ENCODE data around the gene IKZF1.

IKZF1 gene

DNA sequence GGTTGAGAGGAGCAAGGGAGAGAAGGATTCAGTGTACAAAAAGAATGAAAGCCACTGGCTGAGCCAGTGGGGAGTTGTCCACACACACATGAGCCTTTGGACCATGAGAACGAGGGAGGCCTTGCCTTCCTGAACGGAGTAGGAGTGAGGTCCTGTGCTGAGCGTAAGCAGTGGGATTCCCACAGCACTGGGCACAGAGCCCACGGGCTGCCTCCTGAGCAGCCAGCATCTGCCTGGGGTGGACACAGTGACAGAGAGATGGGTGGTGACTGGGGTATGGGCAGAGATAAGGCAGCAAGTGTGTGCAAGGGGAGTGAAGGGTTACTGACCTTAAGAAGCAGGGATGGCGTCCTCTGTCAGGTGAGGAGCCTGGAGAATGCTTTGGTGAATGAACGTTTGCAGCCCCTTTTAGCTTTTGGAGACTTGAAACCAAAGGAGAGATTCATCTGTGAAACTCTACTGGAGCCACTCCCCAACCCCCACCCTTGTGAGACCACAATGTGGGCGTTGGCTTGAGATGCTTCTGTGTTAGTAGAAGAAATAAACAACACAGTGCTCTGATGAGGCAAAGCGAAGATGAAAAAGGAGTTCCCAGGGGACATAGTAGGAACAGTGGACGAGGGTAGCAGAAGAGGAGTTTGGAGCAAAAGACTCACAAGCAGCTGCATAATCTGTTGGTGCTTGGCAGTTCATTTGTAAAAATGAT is 89.2 kb downstream of the IKZF1 start:
- no peak for FAIRE-seq
- TF ChIP-seq, protein P1, sequence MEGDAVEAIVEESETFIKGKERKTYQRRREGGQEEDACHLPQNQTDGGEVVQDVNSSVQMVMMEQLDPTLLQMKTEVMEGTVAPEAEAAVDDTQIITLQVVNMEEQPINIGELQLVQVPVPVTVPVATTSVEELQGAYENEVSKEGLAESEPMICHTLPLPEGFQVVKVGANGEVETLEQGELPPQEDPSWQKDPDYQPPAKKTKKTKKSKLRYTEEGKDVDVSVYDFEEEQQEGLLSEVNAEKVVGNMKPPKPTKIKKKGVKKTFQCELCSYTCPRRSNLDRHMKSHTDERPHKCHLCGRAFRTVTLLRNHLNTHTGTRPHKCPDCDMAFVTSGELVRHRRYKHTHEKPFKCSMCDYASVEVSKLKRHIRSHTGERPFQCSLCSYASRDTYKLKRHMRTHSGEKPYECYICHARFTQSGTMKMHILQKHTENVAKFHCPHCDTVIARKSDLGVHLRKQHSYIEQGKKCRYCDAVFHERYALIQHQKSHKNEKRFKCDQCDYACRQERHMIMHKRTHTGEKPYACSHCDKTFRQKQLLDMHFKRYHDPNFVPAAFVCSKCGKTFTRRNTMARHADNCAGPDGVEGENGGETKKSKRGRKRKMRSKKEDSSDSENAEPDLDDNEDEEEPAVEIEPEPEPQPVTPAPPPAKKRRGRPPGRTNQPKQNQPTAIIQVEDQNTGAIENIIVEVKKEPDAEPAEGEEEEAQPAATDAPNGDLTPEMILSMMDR (IDR thresholded peaks at IDR 0.05; ENCODE audit: insufficient read depth, missing control alignments) = no peak
- no peak for DNase-seq (ENCODE audit: insufficient read length, low spot score)

DNA sequence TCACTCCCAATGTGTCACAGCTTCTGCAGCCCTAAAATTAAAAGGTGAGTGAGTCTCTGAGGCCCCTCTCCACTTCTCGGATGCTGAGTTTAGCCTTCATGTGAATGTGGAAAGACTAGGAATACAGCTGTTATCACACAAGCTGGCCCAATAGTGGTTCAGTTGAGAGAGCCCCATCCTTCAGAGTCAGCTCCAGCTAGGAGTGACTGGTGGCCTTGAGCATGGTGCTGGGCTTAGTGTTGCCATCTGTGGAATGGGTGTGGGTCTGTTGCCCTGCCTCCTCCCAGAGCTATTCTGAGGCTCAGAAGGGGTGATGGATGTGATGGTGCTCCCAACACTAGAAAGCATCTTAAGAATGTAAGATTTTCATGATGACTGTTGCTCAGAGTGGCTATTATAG is 89.8 kb downstream of the IKZF1 start:
- FAIRE-seq (no peak), DNase-seq (ENCODE audit: insufficient read length, low spot score) (no peak)
- TF ChIP-seq, protein P1 (IDR thresholded peaks at IDR 0.05; ENCODE audit: insufficient read depth, missing control alignments) = no peak

DNA sequence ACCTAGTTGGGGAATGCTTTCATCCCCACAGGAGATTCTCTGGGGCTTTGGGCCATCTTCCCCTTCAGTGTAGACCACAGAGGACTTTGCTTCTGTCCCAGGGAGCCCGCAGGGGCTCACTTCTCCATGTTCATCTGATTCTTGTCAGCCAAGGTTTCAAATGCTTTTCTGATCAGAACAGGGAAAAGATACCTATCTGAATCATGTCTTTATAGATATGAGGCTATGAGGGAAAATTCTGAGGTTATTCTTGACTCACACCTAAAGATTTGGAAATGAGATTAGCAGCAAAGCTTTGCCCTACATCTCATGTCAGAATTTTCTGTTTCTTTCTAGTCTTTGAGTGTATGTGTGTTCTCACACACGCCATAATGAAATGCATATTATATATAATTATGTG is 92.3 kb downstream of the IKZF1 start:
- DNase-seq (ENCODE audit: insufficient read length, low spot score) (no peak), FAIRE-seq (no peak)
- TF ChIP-seq, protein P1 (IDR thresholded peaks at IDR 0.05; ENCODE audit: insufficient read depth, missing control alignments) = no peak

DNA sequence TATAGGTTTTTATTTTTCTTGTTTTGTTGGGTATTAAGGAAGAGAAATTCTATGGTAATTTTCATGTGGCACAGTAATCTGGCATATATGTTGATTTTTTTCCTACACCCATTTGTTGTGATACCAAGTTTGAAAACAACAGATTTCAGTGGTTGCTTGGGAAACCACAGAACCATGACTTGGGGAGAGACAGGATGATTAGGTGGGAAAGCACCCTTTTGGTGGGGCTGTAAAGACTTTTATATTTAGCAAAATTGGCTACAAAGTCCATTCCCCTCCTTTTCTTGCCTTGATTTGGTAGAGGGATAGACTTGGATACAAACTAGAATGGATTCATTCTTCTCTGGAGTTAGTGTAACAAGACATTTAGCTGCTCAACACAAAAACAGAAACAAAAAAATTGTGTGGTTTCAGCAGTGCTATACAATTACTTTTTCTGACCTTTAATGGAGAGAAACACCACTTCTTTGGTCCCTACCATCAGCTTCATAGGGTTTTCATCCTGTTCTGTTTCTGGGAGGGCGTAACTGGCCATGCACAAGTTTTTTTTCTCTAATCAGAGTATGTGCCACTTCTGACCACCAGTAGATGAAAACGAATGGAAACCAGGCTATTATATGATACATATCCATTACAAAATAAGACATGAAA is 92.9 kb downstream of the IKZF1 start:
- FAIRE-seq (no peak), DNase-seq (ENCODE audit: insufficient read length, low spot score) (no peak)
- TF ChIP-seq, protein P1 (IDR thresholded peaks at IDR 0.05; ENCODE audit: insufficient read depth, missing control alignments) = no peak

DNA sequence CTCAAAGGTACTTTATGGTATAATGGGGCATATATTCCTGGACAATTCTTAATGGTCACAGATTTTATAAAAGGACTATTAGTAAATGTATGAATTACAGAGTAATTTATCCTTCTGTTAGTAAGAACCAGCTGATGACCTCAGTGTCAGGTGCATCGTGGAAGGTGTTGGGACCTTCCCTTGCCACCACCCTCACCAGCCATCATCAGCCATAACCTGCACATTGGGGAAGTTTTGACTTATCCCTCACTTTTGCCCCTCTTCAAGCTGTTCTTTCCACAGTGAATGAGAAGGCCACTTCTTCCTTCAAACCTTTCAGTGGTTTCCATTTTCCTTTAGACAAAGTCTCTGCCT is 93.4 kb downstream of the IKZF1 start:
- DNase-seq (ENCODE audit: insufficient read length, low spot score) (no peak), FAIRE-seq (no peak)
- TF ChIP-seq, protein P1 (IDR thresholded peaks at IDR 0.05; ENCODE audit: insufficient read depth, missing control alignments) = no peak

DNA sequence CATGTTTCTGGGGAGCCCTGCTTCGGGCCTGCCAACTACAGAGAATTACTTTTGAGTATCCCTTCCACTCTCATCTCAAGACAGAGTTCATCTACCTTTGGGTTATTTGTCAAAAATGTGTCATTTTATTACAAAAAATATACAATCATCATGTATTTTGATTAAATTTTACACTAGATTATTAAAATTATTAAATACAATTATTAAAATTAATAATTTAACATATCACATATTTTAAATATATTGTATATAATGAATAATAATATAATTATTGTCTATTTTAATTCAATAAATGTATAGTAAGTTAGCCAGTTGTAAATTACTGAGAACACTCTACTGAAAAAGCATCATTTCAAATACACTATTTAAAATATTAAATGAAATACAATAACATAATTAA is 94.7 kb downstream of the IKZF1 start:
- FAIRE-seq (no peak), DNase-seq (ENCODE audit: insufficient read length, low spot score) (no peak)
- TF ChIP-seq, protein P1 (IDR thresholded peaks at IDR 0.05; ENCODE audit: insufficient read depth, missing control alignments) = no peak

DNA sequence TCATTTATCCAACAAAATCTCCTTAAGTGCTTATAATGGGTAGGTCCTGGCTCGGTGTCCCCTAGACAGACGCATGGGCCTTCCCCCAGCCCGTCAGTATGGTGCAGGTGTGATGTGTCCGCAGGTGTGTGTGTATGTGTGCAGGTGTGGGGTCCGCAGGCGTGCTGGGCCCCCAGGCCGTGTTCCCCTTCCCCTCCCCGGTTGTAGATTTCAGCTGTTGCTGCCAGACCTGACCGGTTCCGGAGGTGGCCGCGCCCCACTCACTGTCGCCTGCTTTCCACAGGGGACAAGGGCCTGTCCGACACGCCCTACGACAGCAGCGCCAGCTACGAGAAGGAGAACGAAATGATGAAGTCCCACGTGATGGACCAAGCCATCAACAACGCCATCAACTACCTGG is 95.1 kb downstream of the IKZF1 start:
- DNase-seq (ENCODE audit: insufficient read length, low spot score) (no peak), FAIRE-seq (no peak)

More for the DNA sequence above, 95.1 kb downstream of the IKZF1 start:
- TF ChIP-seq, protein P1 (IDR thresholded peaks at IDR 0.05; ENCODE audit: insufficient read depth, missing control alignments) = no peak

Measured in D721Med (cell line).